GOT3 (cell line): Measurements from ENCODE around the gene LRBA.
"Not testable (repeated sequence)": the region's sequence is repeated elsewhere in the genome, so short reads cannot be mapped to it uniquely, and the experiment has no call there.

Source experiments
- DNase-seq: peaks from one replicate; lab custom pipeline; 2025; ENCODE audit warnings: mixed read lengths; lab: John Stamatoyannopoulos, UW

The LRBA gene

GRCh38 chr4:150564967-150565366, 450.1 kb downstream of the LRBA start:
- DNase-seq = not testable (repeated sequence)

- no peak for DNase-seq
Measured at GRCh38 chr4:150562751-150563150, 452.3 kb downstream of the LRBA start.

- no peak for DNase-seq
Measured at GRCh38 chr4:150562250-150562649, 452.8 kb downstream of the LRBA start.

GRCh38 chr4:150561143-150561737, 453.8 kb downstream of the LRBA start:
- DNase-seq = no peak

- not testable (repeated sequence) for DNase-seq
Measured at GRCh38 chr4:150557811-150558210, 457.3 kb downstream of the LRBA start.

- no peak for DNase-seq
Measured at GRCh38 chr4:150547154-150547838, 467.8 kb downstream of the LRBA start.

- no peak for DNase-seq
Measured at GRCh38 chr4:150546286-150546685, 468.8 kb downstream of the LRBA start.

- DNase-seq = no peak
Measured at GRCh38 chr4:150543042-150543441, 472.0 kb downstream of the LRBA start.

- DNase-seq = no peak
Measured at GRCh38 chr4:150541681-150542080, 473.4 kb downstream of the LRBA start.

- no peak for DNase-seq
Measured at GRCh38 chr4:150540959-150541360, 474.1 kb downstream of the LRBA start.

GRCh38 chr4:150540536-150540935, 474.5 kb downstream of the LRBA start:
- DNase-seq = no peak

- DNase-seq = not testable (repeated sequence)
Measured at GRCh38 chr4:150537911-150538310, 477.2 kb downstream of the LRBA start.

- DNase-seq = no peak
Measured at GRCh38 chr4:150534818-150535217, 480.3 kb downstream of the LRBA start.

GRCh38 chr4:150533673-150534072, 481.4 kb downstream of the LRBA start:
- no peak for DNase-seq

GRCh38 chr4:150525321-150525868, 489.7 kb downstream of the LRBA start:
- DNase-seq = no peak

- no peak for DNase-seq
Measured at GRCh38 chr4:150518559-150518958, 496.5 kb downstream of the LRBA start.

- no peak for DNase-seq
Measured at GRCh38 chr4:150515135-150515534, 499.9 kb downstream of the LRBA start.

GRCh38 chr4:150514709-150515108, 500.4 kb downstream of the LRBA start:
- DNase-seq = no peak

GRCh38 chr4:150510176-150510865, 504.8 kb downstream of the LRBA start:
- DNase-seq = no peak

- DNase-seq = not testable (repeated sequence)
Measured at GRCh38 chr4:150507656-150508055, 507.4 kb downstream of the LRBA start.

GRCh38 chr4:150501983-150502382, 513.1 kb downstream of the LRBA start:
- DNase-seq = no peak

GRCh38 chr4:150501009-150501727, 513.9 kb downstream of the LRBA start:
- DNase-seq = no peak
